Measurements from ENCODE around the gene CHURC1.

The CHURC1 gene

DNA sequence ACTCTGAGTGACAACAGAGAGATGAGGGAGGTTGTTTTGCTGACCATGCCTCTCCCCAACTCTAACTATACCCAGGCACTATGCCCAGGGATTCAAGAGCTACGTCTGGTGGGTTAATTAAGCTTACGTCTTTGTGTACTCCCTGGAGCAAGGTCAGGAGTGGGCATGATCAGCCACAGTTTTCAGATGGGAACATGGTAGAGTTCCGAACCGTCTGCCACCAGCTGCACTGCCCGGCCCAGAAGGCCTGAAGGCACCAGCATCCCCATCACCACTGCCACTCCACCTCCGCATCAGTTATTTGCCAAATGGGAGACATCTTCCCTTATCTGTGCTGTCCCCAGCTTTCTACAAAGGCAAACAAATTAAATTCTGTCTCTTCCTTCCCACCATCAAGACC is 39.4 kb downstream of the CHURC1 start:
- H3K9ac ChIP-seq (ENCODE audit: low read length), result no peak overlapping the region
- peaks cover 6% of the 10 kb centered on the region for H3K4me1 ChIP-seq (ENCODE audit: control insufficient read depth, insufficient read depth, low read length)
- H3K36me3 ChIP-seq (ENCODE audit: control insufficient read depth, insufficient read depth, low read length), result no peaks in the 10 kb centered on the region
- H3K9me3 ChIP-seq (ENCODE audit: control insufficient read depth, low read length), result no peaks in the 10 kb centered on the region
- H3K27me3 ChIP-seq (ENCODE audit: control insufficient read depth, insufficient read depth, low read length), result no peaks in the 10 kb centered on the region
- H3K4me3 ChIP-seq (ENCODE audit: low read length), result no peak overlapping the region

DNA sequence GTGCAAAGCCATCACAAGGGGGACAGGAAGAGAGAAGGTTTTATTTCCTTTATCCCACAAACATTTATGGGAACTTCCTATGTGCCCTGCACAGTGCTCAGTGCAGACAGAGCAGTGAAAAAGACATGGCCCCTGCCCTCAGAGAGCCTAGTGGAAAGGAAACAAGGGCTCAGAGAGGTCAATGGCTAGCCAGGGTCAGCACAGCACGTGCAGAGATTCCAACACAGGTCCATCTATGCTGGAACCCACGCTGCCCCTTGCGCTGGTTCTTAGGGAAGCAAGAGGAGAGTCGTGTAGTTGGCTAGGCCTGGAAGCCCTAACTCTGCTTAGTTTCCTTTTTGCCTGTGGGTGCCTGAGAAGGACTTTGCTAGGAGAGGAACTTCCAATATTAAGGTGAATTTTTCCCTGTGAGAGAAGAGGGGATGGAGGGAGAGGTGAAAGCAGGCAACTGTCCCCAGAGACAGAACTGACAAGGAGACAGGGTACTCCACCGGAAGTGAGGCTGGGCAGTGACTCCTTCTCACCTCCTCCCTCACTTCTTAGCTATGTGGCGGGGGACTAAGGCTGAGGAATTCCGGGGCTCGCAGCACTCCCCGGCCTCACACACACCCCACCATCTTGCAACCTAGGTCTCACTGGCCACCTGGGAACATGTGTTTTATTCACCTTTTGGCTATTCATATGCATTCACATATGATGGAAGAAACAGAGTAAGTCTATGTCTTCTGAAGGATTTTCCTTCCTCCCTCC is 40.4 kb downstream of the CHURC1 start:
- Histone ChIP-seq H3K36me3 (ENCODE audit: control insufficient read depth, insufficient read depth, low read length) (no peaks in the 10 kb centered on the region), H3K27me3 (ENCODE audit: control insufficient read depth, insufficient read depth, low read length) (no peaks in the 10 kb centered on the region), H3K4me3 (ENCODE audit: low read length) (no peak overlapping the region), H3K4me1 (ENCODE audit: control insufficient read depth, insufficient read depth, low read length) (peaks cover 10% of the 10 kb centered on the region), H3K9ac (ENCODE audit: low read length) (no peak overlapping the region), H3K9me3 (ENCODE audit: control insufficient read depth, low read length) (no peaks in the 10 kb centered on the region)

DNA sequence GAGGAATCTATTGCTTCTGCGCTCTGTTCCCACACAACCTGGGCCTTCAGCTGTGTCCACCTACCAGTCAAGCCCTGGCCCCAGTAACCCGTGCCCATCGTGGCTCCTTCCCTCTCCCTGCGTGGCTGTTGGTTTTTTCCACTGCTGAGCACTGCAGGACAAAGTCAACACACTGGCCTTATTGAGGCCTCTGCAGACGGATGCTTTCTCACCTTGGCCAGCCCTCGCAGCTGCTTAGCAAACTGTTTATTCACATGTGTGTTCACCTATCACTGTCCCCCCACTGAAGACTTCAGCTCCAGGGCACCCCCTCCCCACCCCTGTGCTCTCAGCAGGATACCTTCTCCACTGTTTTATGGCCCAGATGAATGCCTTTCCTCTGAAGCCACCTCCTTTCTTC is 41.0 kb downstream of the CHURC1 start:
- no peak overlapping the region for H3K4me3 ChIP-seq (ENCODE audit: low read length)
- no peaks in the 10 kb centered on the region for H3K9me3 ChIP-seq (ENCODE audit: control insufficient read depth, low read length)
- H3K4me1 ChIP-seq (ENCODE audit: control insufficient read depth, insufficient read depth, low read length), result peaks cover 12% of the 10 kb centered on the region

DNA sequence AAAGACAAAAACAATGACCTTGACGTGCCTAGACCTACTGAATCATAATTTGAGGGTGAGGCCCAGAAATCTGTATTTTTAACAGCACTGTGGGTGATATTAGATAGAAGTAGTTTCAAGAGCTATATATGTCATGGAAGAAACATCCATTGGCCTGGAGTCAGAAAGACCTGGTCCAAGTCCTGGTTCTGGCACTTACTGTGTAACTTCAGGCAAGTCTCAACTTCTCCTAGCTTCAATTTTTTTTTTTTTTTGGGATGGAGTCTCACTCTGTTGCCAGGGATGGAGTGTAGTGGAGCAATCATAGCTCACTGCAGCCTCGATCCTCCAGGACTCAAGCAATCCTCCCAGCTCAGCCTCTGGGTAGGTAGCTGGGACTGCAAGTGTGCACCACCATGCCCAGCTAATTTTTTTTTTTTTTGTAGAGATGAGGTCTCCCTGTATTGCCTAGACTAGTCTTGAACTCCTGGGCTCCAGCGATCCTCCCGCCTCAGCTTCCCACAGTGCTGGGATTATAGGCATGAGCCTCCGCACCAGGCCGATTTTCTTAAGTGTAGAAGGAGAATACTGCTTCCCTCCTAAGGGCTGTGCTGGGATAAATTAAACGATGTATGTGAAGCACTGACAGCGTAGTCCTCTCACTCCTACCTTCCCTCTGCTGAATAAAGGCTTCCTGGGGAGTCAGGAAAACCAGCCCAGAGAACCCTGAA is 42.6 kb downstream of the CHURC1 start:
- Histone ChIP-seq H3K4me1 (ENCODE audit: control insufficient read depth, insufficient read depth, low read length) (peaks cover 22% of the 10 kb centered on the region), H3K4me3 (ENCODE audit: low read length) (no peak overlapping the region), H3K36me3 (ENCODE audit: control insufficient read depth, insufficient read depth, low read length) (no peaks in the 10 kb centered on the region), H3K27me3 (ENCODE audit: control insufficient read depth, insufficient read depth, low read length) (no peaks in the 10 kb centered on the region), H3K9me3 (ENCODE audit: control insufficient read depth, low read length) (no peaks in the 10 kb centered on the region), H3K9ac (ENCODE audit: low read length) (no peak overlapping the region)

More for the DNA sequence above, 41.0 kb downstream of the CHURC1 start:
- no peaks in the 10 kb centered on the region for H3K27me3 ChIP-seq (ENCODE audit: control insufficient read depth, insufficient read depth, low read length)
- H3K9ac ChIP-seq (ENCODE audit: low read length), result no peak overlapping the region
- H3K36me3 ChIP-seq (ENCODE audit: control insufficient read depth, insufficient read depth, low read length), result no peaks in the 10 kb centered on the region

DNA sequence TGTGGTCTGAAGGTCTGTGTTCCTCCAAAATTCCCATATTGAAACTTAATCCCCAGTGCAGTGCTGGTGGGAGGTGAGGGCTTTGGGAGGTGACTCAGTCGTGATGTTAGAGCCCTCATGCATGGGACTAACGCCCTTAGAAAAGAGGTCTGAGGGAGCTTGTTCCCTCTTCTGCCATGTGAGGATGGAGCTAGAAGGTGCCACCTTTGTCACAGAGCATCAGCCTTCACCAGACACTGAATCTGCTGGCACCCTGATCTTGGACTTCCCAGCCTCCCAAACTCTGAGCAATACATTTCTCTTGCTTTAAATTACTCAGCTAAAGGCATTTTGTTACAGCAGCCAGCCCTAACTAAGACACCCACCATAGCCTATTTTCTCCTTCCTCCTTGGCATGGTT is 43.9 kb downstream of the CHURC1 start:
- Histone ChIP-seq H3K4me3 (ENCODE audit: low read length) (no peak overlapping the region), H3K9ac (ENCODE audit: low read length) (no peak overlapping the region), H3K27me3 (ENCODE audit: control insufficient read depth, insufficient read depth, low read length) (no peaks in the 10 kb centered on the region), H3K9me3 (ENCODE audit: control insufficient read depth, low read length) (no peaks in the 10 kb centered on the region), H3K36me3 (ENCODE audit: control insufficient read depth, insufficient read depth, low read length) (no peaks in the 10 kb centered on the region), H3K4me1 (ENCODE audit: control insufficient read depth, insufficient read depth, low read length) (peaks cover 20% of the 10 kb centered on the region)

DNA sequence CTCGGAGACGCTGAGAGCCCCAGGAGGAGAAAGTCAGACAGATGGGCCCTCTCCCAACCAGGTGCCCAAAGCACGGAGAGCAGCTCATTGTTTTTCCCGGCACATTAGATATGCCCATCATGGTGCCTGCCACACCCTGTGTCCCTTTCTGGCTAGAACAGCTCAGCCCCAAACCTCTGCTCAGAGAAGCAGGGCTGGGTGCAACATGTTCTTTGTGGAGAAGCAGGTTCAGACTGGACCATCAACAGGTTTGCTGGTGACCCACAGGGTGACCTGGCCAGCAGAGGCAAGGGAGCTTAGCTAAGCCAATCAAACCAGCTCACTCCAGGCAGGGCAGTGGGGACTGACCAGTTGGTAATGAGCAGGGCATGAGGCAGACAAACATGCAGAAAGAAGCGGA is 44.5 kb downstream of the CHURC1 start:
- H3K27me3 ChIP-seq (ENCODE audit: control insufficient read depth, insufficient read depth, low read length), result no peaks in the 10 kb centered on the region
- H3K4me3 ChIP-seq (ENCODE audit: low read length), result no peak overlapping the region
- peaks cover 20% of the 10 kb centered on the region for H3K4me1 ChIP-seq (ENCODE audit: control insufficient read depth, insufficient read depth, low read length)
- H3K9ac ChIP-seq (ENCODE audit: low read length), result no peak overlapping the region
- H3K36me3 ChIP-seq (ENCODE audit: control insufficient read depth, insufficient read depth, low read length), result no peaks in the 10 kb centered on the region
- H3K9me3 ChIP-seq (ENCODE audit: control insufficient read depth, low read length), result no peaks in the 10 kb centered on the region

DNA sequence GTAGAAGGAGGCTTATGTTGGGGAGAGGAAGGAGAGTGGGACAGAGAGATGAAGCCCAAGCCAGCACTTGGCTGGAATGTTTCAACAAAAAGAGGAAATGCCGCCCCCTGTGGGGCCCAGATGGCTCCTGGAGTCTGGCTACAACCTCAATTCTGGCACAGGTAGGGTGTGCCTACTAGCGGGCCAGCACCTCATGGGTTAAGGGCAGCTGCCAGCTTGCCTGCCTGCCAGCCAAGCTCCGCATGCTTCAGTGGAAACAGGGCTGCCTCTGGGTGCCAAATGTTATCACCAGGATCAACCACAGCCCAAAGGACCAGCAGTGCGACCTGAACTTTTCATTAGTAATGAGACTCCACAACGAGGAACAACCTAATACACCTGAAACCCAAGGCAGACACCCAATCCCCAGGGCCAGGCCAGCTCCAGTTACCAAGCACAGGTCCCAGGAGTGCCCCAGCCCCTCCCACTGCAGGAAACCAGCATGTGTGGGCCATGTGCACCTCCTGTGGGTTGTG is 46.6 kb downstream of the CHURC1 start:
- no peak overlapping the region for H3K9ac ChIP-seq (ENCODE audit: low read length)
- H3K9me3 ChIP-seq (ENCODE audit: control insufficient read depth, low read length), result no peaks in the 10 kb centered on the region
- H3K27me3 ChIP-seq (ENCODE audit: control insufficient read depth, insufficient read depth, low read length), result no peaks in the 10 kb centered on the region
- H3K4me3 ChIP-seq (ENCODE audit: low read length), result no peak overlapping the region
- H3K36me3 ChIP-seq (ENCODE audit: control insufficient read depth, insufficient read depth, low read length), result no peaks in the 10 kb centered on the region
- peaks cover 20% of the 10 kb centered on the region for H3K4me1 ChIP-seq (ENCODE audit: control insufficient read depth, insufficient read depth, low read length)

DNA sequence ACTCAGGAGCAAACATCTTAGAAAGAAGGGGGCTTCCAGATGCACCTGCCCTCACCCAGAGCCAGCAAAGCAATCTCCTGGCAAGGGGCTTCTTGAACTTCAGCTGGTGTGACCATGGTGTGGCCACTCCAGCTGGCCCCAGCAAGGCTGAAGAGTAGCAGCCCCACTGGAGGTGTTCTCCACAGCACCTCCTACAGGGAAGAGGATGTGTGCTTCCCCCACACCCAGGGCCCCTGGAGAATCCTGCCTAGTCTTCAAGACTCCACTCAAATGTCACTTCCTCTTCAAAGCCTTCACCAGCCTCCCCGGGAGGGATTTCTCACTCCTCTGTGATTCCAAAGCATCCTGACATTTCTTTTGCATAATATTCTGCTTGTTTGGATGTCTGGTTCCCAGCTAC is 49.4 kb downstream of the CHURC1 start:
- H3K9me3 ChIP-seq (ENCODE audit: control insufficient read depth, low read length), result no peaks in the 10 kb centered on the region
- H3K27me3 ChIP-seq (ENCODE audit: control insufficient read depth, insufficient read depth, low read length), result no peaks in the 10 kb centered on the region
- no peaks in the 10 kb centered on the region for H3K36me3 ChIP-seq (ENCODE audit: control insufficient read depth, insufficient read depth, low read length)
- no peak overlapping the region for H3K9ac ChIP-seq (ENCODE audit: low read length)
- H3K4me1 ChIP-seq (ENCODE audit: control insufficient read depth, insufficient read depth, low read length), result peaks cover 30% of the 10 kb centered on the region
- no peak overlapping the region for H3K4me3 ChIP-seq (ENCODE audit: low read length)

DNA sequence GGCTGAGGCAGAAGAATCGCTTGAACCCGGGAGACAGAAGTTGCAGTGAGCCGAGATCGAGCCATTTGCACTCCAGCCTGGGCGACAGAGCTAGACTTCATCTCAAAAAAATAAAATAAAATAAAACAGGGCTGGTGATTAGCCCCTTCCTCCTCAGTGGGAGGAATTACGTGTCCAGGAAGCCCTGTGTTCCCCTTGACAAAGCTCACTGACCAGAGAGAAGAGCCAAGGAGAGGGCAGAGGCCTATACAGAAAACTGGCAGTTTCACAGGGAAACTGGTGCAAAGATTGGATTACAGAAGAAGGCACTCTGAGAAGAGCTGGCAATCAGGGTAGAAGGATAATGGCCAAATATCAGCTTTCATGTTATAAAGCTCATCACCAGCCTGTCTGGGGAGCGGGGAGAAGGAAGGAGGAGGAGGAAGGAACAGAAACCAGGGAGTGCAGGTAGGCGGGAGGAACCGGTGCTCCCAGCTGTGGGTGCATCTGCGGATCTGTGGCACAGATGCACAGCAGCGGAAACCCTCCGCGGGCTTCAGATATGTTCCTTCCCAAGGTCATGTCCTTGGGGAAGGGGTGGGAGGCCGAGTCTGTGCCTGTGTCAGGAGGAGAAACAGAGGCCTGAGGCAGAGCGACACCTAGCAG is 51.2 kb downstream of the CHURC1 start:
- H3K9ac ChIP-seq (ENCODE audit: low read length), result no peak overlapping the region
- no peaks in the 10 kb centered on the region for H3K36me3 ChIP-seq (ENCODE audit: control insufficient read depth, insufficient read depth, low read length)
- H3K4me3 ChIP-seq (ENCODE audit: low read length), result no peak overlapping the region
- H3K9me3 ChIP-seq (ENCODE audit: control insufficient read depth, low read length), result no peaks in the 10 kb centered on the region
- H3K27me3 ChIP-seq (ENCODE audit: control insufficient read depth, insufficient read depth, low read length), result no peaks in the 10 kb centered on the region
- peaks cover 27% of the 10 kb centered on the region for H3K4me1 ChIP-seq (ENCODE audit: control insufficient read depth, insufficient read depth, low read length)

DNA sequence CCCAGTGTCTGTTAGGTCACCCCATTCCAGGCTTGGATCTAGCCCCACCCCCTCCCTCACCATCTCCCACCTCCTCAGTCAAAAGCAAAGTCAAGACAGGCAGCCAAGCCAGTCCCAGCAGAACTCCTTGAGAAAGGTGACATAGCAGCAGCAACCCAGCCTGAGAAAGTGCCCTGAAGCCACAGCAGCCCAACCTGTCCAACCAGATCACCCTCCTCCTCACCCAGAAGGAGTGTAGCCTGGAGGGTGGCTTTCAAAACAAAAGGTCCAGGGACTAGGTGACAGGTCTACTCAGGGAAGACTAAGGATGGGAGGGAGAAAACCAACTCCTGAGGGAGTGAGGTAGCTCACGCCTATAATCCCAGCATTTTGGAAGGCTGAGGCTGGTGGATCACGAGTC is 52.7 kb downstream of the CHURC1 start:
- Histone ChIP-seq H3K9ac (ENCODE audit: low read length) (no peak overlapping the region), H3K4me3 (ENCODE audit: low read length) (no peak overlapping the region), H3K4me1 (ENCODE audit: control insufficient read depth, insufficient read depth, low read length) (peaks cover 29% of the 10 kb centered on the region), H3K9me3 (ENCODE audit: control insufficient read depth, low read length) (no peaks in the 10 kb centered on the region), H3K27me3 (ENCODE audit: control insufficient read depth, insufficient read depth, low read length) (peaks cover 3% of the 10 kb centered on the region), H3K36me3 (ENCODE audit: control insufficient read depth, insufficient read depth, low read length) (no peaks in the 10 kb centered on the region)

DNA sequence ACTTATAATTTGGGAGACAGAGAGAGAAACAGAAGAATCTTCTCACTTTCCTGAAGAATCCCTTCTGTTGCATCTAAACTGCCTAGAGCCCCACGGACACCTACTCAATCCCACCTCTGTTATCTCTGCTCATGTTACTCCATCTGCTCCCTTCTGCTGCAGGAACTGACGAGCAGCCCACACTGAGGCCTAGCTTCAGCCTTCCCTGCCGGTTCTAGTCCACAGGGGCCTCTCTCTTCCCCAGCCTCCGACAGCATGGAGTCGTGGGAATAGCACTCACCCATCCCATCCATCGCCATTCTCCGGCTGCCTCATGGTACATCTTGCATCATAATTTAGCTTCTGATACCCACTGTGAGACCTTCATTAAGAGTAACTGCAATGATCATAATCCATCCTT is 53.9 kb downstream of the CHURC1 start:
- Histone ChIP-seq H3K4me1 (ENCODE audit: control insufficient read depth, insufficient read depth, low read length) (peaks cover 29% of the 10 kb centered on the region), H3K4me3 (ENCODE audit: low read length) (no peak overlapping the region), H3K36me3 (ENCODE audit: control insufficient read depth, insufficient read depth, low read length) (no peaks in the 10 kb centered on the region), H3K9me3 (ENCODE audit: control insufficient read depth, low read length) (no peaks in the 10 kb centered on the region), H3K9ac (ENCODE audit: low read length) (no peak overlapping the region), H3K27me3 (ENCODE audit: control insufficient read depth, insufficient read depth, low read length) (peaks cover 9% of the 10 kb centered on the region)

DNA sequence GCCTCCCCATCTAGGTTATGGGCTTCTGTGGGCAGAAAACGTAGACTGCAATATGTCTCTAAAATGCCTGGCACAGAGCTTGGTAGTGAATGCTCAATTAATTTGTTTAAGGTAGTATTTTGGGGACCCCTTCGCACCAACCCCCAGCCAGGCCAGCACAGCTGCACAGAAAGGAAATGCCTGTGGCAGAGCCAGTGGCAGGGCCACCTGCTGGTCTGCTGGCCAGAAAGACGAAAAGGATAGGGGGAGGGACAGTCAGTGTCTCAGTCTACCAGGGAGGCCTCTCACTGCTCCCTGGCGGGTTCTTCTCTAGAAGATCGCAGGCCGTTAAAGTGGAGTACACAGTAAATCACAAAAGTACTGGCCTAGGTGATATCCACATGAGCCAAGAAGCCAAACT is 54.4 kb downstream of the CHURC1 start:
- Histone ChIP-seq H3K36me3 (ENCODE audit: control insufficient read depth, insufficient read depth, low read length) (no peaks in the 10 kb centered on the region), H3K4me3 (ENCODE audit: low read length) (no peak overlapping the region), H3K27me3 (ENCODE audit: control insufficient read depth, insufficient read depth, low read length) (peaks cover 9% of the 10 kb centered on the region), H3K4me1 (ENCODE audit: control insufficient read depth, insufficient read depth, low read length) (peaks cover 29% of the 10 kb centered on the region), H3K9me3 (ENCODE audit: control insufficient read depth, low read length) (no peaks in the 10 kb centered on the region), H3K9ac (ENCODE audit: low read length) (no peak overlapping the region)
